Cardiac fibroblast (primary cell): ENCODE results near the gene KASH5.
"Not testable (repeated sequence)": the region's sequence is repeated elsewhere in the genome, so short reads cannot be mapped to it uniquely, and the experiment has no call there.

ENCODE experiments used
- DNase-seq, 2 donors: peaks; one replicate each; pipeline versions ENCODE4 v3.0.0 to v3.0.0-alpha.2; 2010; ENCODE audit warnings: low read depth in 2 of 2
- H3K4me3 ChIP-seq, 2 donors: replicated peaks in 1 of 2; 1 replicate in 1 of 2; 2 replicates in 1 of 2; pipeline ENCODE4 v1.5.1; 2011; ENCODE audit warnings: low read depth in 2 of 2, low read length in 2 of 2, mild to moderate bottlenecking in 2 of 2, moderate library complexity in 1 of 2
- CTCF ChIP-seq: IDR thresholded peaks from one replicate; pipeline ENCODE4 v1.5.1; 2011; ENCODE audit warnings: low read depth, mild to moderate bottlenecking, low read length, inconsistent platforms

KASH5 gene

GRCh38 chr19:49368711-49369358 lies 19.2 kb upstream of the KASH5 start:
- TF ChIP-seq CTCF = no peak
- H3K4me3 ChIP-seq = no peak overlapping the region
- no peak for DNase-seq

- no peak for DNase-seq
- TF ChIP-seq CTCF = no peak
- no peak overlapping the region for H3K4me3 ChIP-seq
Measured at GRCh38 chr19:49371184-49371583, 16.9 kb upstream of the KASH5 start.

GRCh38 chr19:49373174-49373573 lies 14.9 kb upstream of the KASH5 start:
- not testable (repeated sequence) for H3K4me3 ChIP-seq, DNase-seq

- DNase-seq = no peak
- no peak for TF ChIP-seq CTCF
Measured at GRCh38 chr19:49374665-49375434, 13.2 kb upstream of the KASH5 start.

GRCh38 chr19:49378512-49378911 lies 9.5 kb upstream of the KASH5 start:
- no peak overlapping the region for H3K4me3 ChIP-seq
- TF ChIP-seq CTCF = no peak
- DNase-seq = no peak

More at GRCh38 chr19:49374665-49375434, 13.2 kb upstream of the KASH5 start:
- no peak overlapping the region for H3K4me3 ChIP-seq

- TF ChIP-seq CTCF = no peak
- no peak overlapping the region for H3K4me3 ChIP-seq
- DNase-seq = no peak
Measured at GRCh38 chr19:49380391-49380790, 7.7 kb upstream of the KASH5 start.

- DNase-seq = no peak
- H3K4me3 ChIP-seq = no peak overlapping the region
- TF ChIP-seq CTCF = no peak
Measured at GRCh38 chr19:49382639-49383038, 5.4 kb upstream of the KASH5 start.
